ENCODE measurements around the gene KIAA1217.

The KIAA1217 gene

DNA sequence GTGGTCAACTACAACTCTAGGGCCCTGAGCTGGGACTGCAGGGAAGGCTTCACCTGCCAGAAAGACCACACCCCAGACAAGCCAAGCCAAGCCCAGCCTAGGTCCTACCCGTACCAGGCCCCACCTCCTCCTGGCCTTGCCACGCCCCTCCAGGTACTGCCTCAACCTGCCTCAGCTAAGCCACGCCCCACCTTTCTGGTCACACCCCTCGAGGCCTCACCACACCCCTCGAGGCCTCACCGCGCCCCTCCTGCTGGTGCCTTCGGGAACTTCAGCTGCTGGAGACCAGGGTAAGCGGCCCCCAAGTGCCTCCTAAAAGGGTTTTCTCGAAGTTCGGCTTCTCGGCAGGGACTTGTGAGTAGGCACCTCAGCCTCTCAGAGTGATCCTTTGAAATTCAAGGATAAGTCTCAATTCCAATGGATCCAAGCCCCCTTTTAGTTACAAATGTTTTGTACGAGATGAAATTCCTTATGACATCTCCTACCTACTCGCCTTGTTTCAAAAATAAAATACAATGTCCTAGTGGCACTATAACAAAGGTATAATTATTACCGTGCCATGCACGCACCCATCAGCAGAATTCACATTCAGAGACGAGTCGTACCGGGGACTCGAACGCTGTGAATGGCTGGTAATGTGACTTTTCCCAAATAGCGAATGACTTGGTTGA is 343.5 kb downstream of the KIAA1217 start:
- DNase-seq (ENCODE audit: low spot score) = peak; percentile 65

DNA sequence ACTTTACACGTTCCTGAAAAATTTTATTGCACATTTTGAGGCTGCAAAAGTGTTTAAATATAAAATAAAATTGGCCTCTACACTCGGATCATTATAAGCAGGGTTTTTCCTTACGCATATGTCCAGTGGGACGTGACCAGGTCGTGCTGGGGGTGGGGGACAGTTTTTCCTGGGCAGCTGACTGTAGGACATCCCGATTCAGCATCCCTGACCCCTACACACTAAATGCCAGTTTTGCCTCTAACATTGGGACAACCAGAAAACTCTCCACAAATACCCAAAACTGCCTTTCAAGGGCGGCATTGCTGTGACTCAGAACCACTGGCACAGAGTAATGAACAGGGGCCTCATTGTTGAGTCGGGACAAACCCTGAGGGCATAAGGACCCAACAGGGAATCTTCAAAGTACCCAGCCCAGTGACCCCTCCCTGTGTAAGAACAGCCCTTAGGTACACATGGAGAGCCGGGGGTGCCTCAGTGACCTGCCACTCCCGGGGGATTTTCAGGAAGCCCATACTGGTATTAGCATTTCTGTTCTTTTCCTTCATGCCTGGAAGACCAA is 344.2 kb downstream of the KIAA1217 start:
- DNase-seq (ENCODE audit: low spot score) = no peak

DNA sequence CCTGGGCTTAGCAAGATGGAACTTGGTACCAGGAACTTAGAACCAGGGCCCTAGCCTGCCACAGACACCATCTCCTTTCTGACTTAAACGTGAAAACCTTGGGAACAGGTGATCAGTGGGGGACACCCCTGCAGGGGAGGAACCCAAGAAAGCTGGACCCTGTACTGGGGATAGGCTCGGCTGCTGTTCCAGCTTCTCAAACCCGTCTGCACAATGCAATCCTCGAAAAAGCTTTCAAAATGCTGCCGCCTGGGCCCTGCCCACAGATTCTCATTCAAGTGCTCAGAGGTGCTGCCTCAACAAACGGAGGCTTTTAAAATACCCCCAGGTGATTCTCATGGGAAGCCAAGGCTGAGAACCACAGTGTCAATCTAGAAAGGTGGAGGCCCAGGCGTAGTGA is 345.1 kb downstream of the KIAA1217 start:
- DNase-seq (ENCODE audit: low spot score) = no peak

DNA sequence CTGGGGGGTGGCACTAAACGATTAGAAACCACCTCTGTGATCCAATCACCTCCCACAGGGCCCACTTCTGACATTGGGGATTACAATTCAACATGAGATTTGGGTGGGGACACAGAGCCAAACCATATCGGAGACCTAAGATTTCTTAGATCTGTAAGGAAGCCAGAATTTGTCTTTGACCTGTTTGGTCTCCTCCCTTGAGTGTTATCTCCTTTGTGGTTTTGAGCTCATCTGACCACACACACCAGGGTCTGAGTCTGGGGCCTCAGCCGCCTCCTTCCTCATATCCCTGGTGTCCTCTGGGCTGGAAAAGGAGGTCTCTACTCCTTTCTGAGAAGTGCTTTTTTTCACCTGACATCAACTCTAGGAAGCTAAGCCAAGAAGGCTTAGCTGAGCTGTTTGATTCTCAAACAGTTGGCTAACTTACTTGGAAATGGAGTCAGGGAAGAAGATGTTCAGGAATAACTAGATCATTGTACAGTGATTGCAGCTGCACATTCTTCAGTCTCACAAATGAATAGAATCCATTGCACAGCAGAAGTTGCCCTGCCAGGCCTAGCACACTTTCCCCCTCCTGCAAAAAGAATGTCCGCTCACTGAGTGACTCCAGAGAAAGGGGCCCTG is 347.3 kb downstream of the KIAA1217 start:
- DNase-seq (ENCODE audit: low spot score) = no peak

DNA sequence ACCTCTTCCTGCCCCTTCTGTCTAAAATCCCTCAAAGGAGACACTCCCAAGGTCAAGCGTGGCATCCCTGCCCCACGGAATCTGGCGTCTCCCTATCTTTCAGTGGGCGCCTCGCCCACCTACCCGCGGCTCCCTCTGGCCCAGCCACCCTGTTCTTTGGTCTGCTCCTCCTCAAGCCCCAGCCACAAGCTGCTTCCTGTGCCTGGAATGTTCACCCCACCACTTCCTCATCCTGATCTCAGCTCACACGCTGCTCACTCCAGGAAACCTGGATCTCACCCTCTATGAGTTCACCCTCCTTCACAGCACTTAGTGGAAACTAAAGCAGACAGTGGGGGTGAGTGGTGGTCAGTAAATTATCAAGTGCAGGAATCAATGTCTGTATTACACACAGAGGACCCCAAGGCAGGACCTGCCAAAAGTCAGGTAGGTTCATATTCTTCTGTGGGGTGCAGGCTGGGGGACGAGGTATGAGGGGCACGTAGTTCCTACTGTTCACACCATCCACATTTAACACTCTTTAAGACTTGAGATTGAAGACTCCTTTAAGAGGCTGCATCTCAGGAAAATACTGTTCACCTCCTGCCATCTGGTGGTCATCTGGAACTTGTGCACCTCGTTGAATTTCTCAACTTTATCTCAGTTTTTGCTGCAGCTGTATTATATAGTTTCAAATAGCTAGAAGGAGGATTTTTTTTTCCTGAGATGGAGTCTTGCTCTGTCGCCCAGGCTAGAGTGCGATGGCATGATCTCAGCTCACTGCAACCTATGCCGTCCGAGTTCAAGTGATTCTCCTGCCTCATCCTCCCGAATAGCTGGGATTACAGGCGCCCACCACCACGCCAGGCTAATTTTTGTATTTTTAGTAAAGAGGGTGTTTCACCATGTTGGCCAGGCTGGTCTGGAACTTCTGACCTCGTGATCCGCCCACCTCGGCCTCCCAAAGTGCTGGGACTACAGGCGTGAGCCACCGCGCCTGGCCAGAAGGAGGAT is 348.1 kb downstream of the KIAA1217 start:
- no peak for DNase-seq (ENCODE audit: low spot score)

DNA sequence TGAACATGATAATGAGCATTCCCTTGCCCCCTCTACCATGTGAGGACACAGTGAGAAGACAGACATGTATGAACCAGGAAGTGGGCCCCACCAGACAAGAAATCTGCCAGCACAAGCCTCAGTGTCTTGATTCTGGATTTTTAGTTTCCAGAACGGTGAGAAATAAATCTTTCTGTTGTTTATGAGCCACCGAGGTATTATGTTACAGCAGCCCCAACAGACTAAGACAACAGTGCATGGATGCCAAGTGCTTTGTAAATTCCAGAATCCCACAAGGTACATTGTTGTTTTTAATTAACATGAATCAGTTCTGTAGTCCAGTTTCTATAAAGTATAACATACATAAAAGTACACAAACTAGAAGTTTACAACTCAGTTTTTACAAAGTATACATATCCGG is 352.5 kb downstream of the KIAA1217 start:
- DNase-seq (ENCODE audit: low spot score) = no peak

DNA sequence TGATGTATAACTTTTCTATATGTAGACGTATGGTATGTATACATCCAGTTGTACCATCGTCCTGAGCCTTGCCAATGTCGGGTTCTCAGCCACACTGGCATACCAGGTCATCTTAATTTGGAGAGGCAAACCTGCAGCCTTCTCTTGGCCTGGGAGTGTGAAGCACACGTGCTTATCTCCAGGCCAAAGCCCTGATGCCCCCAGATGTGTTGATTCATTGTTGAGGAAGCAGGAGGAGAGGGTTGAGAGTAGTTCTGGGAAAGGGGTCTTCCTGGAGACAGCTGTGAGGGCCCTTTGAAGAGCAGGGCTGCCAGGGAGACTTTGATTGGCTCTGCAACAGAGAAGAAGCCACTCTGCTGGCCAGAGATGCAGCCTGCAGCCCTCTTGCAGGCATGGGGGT is 359.1 kb downstream of the KIAA1217 start:
- no peak for DNase-seq (ENCODE audit: low spot score)

DNA sequence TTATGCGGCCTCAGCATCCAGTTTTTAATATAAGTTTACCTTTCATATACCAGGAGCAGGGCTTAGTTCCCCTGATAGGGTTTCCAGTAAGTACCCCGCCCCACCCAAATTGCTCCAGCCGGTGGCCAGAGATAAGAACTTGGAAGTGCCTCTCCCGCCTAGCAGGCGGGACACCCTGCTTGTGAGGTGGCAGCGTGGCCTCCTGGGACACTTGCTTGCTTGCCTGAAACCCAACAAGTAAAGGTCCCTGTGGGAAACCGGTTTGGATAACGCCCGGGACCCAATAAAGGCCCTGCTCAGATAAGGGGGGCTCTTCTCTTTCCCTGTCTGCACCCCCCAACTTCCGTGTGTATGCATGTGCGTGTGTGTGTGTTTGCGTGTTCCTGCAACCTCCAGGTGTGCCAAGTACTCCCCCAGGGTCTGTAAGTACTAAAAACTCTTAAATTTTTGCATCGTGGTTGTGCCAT is 360.4 kb downstream of the KIAA1217 start:
- no peak for DNase-seq (ENCODE audit: low spot score)

DNA sequence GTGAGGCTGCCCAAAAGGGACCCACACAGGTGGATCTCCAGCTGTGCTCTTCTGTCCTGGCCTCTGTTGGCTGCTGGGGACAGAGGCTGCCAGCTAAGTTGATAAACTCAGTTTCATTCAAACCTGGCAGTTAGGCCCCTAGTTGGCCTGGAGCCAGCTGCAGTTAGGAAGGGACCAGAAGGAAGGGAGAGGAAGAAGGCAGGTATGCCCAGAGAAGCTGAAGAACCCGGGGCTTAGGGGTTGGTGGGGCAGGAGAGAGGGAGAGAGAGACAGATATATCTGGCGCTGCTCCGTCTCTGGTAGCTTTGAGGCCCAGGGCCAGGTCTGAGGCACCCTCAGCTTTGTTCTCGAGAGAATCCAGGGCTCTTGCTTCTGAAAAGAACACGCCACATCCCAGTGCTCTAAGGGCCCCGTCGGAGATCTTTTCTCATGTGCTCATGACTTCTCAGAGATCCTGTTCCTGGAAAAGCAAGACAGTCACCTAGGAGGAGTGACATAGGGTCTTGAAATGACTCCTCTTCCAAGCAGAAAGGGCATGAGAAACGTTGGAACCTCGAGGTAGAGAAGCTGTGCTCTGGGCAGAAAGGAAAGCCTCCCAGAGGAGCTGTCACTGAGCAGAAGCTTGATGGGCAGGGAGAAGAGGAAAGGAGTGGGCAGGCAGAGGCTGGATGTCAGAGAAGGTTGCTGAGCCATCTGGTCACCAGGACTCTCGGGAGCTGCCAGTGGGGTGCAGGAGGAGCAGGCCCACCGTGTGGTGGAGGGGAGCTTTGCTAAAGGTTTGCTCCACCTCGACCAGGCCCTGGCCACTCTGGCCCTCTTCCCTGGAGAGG is 361.1 kb downstream of the KIAA1217 start:
- no peak for DNase-seq (ENCODE audit: low spot score)

DNA sequence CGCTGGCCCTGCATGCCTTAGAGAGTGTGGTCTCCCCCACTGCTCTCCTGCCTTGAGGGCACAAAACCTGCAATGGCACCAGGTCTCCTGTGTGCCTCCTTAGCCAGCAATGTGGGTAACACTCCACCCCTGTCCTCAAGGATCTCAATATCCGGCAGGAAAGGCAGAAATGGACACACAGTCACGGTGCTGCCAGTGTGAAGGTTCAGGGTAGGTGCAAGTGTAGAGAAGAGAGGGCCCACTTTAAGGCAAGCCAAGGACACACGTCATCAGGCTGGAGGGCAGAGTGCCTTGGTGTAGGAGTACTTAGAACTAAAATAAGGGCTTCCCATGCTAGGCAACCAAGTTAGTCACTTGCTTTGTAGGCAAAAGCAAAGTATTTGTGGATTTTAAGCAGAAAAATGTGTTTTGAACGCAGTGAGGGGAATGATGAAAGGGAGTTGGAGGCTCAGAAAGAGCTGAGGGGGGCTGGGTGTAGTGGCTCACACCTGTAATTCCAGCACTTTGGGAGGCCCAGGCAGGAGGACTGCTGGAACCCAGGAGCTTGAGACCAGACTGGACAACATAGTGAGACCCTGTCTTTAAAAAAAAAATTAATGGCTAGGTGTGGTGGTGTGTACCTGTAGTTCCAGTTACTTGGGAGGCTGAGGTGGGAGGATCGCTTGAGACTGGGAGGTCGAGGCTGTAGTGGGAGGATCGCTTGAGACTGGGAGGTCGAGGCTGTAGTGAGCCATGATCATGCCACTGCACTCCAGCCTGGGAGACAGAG is 361.9 kb downstream of the KIAA1217 start:
- DNase-seq (ENCODE audit: low spot score) = no peak

DNA sequence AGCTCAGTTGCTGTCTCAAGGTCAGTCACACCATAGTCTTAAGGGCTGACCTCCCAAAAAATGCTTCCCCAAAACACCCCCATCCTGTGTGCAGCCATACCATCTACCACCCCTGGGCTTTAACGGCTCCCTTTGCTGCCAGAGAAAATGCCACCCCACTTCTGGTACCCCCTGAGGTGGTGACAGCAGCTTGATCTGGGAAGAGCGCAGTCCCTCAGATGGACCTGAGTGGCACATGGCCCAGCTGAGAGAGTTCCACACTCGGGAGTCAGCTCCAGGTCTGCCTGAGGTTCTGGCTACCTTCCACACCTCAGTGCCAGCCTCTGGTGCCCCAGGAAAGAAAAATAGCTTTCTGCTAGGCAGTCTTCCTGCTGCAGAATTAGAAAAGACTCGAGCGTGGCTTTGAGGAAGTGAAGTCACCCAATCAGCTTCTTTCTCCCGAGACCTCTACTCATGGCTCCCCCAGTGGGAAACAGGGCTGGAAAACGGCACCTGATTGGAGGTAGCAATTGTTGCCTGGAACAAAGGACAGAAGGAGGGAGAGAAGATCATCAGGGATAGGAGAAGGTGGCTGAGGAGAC is 363.0 kb downstream of the KIAA1217 start:
- no peak for DNase-seq (ENCODE audit: low spot score)

DNA sequence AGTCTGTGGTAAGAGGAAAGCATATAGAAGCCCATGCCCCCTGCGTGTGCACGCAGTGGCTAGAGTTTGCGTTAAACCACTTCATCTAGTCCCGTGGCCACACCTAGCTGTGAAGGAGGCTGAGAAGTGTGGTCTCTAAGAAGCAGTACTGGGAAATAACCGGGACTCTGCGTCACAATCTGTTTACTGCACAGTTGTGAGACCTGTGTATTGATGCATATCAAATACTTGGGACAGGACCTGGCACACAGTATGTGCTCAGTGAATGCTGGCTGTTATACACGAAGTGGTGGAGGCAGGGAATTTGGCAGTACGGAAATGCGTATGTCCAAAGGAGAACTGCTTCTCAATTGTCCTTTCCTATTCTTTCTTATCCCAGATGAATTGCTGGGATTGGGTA is 365.2 kb downstream of the KIAA1217 start:
- DNase-seq (ENCODE audit: low spot score) = no peak

DNA sequence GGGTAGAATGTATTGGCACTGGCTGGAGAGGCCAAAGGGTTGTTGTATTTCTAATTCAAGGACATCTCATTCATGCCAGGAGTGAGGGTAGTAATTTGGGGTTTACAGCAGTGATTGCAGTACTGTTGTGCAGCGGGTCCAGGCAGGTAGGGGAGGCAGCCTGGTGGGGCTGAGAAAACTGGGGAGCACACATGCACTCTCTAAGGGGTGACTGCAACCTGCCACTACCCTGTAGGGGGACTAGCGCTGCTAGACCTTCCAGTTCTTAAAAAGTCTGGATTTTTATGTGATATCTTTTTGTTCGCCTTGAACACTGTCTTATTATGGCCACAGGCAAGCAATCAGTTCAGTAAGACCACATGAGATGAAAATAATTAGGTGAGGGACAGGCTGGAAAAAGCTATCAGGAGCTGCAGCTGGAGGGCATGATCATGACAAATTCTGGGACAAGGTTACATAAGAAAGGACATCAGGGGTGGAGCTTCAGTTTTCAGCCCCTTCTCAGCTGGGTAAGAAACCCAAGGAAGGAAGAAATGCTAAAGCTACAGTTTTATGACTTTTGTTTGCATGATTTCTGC is 365.7 kb downstream of the KIAA1217 start:
- DNase-seq (ENCODE audit: low spot score) = no peak

DNA sequence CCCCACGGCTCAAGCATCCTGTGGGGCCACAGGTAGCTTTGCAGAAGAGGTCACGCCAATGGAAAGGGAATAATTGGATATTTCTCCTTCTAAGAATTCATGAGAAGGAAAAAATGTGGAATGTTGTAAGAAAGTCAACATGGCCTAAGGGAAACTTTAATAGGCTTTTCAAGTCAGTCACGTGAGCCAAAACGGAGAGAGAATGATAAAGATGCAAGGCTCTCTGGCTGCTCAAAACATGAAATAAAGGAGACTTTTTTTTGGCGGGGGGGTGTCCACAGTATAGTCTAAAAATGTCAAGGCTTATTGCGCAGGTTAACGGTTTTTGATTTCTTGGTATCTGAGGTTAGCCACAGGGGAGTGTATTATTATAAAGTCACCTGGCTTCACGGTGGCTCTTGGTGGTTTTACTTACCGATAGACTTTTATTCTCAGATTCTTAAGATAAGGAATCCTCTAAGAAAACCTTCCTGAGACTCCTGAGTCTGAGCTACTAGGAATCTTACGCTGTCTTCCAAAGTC is 366.6 kb downstream of the KIAA1217 start:
- DNase-seq (ENCODE audit: low spot score) = no peak

DNA sequence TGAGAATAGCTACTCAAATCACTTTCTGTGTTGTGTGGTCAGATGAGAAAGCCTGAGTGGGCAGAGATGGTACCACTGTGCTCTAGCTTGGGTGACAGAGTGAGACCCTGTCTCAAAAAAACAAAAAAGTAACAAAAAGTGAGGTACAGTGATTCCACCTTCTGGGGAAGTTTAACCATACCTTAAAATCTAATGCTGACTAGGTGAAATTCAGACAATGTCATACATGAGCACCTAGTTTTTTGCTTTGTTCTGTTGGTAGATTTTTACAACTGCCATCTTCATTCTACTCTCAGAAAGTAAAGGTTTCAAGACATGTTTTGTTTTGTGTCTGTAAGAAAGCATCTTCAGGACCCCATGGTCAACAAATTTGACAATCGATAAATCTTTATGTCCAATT is 370.5 kb downstream of the KIAA1217 start:
- no peak for DNase-seq (ENCODE audit: low spot score)

DNA sequence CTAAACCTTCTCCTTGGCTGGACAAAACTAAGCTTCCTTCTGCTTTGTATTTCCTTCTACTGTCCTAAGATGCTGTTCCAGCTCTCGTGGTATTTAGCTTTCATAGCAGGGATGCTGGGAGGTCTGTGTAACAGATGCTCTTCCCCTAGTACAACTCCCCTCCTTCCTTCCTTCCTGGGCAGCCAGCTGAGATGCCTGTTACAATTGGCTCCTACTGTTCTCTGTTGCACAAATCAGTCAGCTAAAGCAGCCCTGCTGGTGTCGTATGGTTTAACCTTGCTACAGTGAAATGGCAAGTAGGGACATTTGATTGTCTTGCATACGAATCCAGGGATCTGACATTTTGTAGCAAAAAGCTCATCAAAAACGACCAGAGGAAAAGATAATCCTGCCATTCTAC is 371.0 kb downstream of the KIAA1217 start:
- no peak for DNase-seq (ENCODE audit: low spot score)

DNA sequence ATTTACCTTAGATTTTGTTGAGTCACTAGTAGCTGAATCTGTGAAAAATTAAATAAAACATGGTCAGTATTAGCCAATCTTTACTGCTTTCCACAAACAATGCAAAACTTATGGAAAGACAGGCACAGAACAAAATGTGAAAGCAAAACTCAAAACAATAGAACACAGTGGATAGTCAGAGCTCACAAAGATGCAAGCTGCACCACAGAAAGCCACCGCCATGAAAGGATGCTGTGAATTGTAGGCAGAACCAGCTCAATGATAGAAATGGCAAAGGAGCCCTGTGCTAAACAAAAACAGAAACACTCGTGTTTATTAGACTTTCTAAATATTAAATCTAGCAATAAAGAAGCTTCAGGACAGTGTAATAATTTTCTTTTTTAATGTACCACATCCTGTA is 380.3 kb downstream of the KIAA1217 start:
- DNase-seq (ENCODE audit: low spot score) = no peak

DNA sequence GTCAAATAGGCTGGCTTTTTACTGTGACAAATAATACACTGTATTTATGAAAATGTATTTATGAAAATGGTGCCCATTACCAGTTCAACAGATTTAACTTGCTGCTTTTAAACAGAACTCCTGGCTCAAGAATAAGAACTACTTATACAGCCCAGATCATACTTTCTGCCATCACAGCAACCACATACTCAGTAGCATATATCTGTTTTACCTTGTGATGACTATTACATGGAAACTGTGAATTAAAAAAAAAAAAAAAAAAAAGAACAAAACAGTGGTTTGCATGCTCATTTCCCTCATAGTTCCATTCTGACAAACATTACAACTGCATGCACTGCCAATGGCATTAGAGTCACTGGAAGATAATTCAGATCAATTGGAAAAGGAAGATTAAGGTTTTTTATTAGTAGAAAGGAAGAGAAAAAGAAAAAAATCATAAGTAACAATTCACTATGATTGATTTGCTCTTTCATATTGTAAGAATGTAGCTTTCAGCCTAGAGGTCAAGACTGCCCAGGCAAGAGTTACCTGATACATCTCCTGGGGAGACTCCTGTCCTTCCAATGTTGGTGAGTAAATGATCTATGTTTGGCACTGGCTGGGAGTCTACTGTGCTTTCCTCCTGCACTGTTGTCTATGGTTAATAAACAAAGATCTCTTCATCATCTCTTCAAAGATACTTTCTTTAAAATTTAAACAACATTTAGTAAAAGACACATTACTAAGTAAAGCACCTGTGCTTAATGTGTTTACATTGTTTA is 381.9 kb downstream of the KIAA1217 start:
- DNase-seq (ENCODE audit: low spot score) = no peak

All from HuH-7 (cell line).